GM12875 (cell line): ENCODE measurements around the gene MIS18BP1.

Experiments used
- H3K4me3 ChIP-seq: one replicate; pipeline ENCODE4 v1.5.1; 2011; ENCODE audit warnings: low read depth, low read length, control low read depth
- TF ChIP-seq, protein P1 (sequence below): IDR thresholded peaks from 2 replicates; pipeline ENCODE4 v1.5.1; 2011; ENCODE audit warnings: low read depth, mild to moderate bottlenecking, control low read depth, inconsistent platforms, low read length, moderate library complexity, borderline replicate concordance; ENCODE audit not compliant: insufficient read depth

MIS18BP1 gene

DNA sequence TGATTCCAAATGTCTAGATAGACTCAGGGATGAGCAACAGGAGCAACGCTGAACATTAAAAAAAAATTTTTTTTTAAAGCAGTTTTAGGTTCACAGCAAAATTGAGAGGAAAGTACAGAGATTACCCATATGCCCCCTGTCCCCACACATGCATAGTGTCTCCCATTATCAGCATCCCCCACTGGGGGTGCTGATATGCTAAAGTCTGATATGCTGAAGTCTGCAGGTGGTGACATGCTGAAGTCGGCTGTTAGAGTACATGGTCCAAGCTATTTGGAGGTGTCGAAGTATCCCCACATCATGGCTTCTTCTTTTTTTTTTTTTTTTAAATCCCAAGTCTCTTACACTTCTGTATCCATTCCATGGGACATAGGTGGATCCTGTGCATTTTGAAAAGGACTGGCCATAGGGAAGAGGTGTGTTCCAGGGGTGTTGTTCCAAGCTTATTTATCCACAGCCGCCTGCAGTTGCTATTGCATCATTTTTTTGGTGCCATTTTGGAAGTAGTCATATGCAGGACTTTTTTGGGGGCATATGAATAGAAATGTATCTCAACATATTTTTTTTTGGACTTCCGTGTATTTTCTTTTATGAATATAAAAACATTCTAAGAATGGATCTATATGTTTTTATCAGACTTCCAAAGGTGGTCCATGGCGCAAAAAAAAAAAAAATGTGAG is 19.0 kb upstream of the MIS18BP1 start:
- TF ChIP-seq, protein P1, sequence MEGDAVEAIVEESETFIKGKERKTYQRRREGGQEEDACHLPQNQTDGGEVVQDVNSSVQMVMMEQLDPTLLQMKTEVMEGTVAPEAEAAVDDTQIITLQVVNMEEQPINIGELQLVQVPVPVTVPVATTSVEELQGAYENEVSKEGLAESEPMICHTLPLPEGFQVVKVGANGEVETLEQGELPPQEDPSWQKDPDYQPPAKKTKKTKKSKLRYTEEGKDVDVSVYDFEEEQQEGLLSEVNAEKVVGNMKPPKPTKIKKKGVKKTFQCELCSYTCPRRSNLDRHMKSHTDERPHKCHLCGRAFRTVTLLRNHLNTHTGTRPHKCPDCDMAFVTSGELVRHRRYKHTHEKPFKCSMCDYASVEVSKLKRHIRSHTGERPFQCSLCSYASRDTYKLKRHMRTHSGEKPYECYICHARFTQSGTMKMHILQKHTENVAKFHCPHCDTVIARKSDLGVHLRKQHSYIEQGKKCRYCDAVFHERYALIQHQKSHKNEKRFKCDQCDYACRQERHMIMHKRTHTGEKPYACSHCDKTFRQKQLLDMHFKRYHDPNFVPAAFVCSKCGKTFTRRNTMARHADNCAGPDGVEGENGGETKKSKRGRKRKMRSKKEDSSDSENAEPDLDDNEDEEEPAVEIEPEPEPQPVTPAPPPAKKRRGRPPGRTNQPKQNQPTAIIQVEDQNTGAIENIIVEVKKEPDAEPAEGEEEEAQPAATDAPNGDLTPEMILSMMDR = no peak
- H3K4me3 ChIP-seq = no peak overlapping the region

DNA sequence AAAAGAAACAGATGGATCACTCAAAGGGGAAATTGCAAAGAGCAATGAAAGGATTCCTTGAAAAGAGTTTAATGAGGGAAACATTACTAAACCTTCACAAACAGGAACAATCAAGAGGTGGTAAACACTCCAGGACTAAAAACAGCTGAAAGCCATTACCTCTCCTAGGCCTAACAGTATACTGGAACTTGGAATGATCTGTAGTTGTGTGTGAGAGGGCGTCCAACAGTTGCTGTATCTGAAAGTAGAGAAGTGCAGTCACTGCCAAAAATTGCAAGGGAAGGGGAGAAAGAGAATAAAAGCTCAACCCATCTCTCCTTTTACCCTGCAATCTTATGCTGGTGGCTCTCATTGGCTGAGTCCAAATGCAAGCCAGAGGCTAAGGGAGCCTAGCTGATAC is 17.0 kb upstream of the MIS18BP1 start:
- no peak overlapping the region for H3K4me3 ChIP-seq
- TF ChIP-seq, protein P1 = no peak

DNA sequence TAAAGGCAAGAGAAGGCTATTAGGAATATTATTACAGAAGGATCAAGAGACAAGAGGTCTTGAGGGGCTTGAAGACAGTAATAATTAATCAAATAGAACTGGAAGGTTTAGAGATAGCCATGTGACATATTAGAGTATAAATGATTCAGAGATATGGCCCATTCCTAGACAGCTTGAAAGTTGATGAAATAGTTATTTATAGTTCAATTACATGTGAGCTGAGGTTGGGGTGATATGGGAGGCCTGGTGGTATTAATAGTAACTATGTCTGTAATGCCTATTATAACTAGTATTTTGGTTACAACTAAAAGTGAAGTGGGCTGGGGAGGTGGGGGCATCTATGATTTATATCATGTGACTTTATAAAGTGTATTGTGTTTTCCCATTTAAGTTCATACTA is 14.1 kb upstream of the MIS18BP1 start:
- no peak overlapping the region for H3K4me3 ChIP-seq
- TF ChIP-seq, protein P1 = no peak

DNA sequence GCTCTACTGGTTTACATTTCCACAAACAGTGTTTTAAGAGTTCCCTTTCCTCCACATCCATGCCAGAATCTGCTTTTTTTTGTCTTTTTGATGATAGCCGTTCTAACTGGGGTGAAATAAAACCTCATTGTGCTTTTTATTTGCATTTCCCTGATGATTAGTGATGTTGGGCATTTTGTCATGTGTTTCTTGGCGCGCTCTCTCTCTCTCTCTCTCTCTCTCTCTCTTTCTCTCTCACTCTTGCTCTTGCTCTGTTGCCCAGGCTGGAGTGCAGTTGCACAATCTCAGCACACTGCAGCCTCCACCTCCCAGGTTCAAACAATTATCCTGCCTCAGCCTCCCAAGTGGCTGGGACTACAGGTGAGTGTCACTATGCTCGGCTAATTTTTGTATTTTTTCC is 9.6 kb upstream of the MIS18BP1 start:
- no peak overlapping the region for H3K4me3 ChIP-seq
- TF ChIP-seq, protein P1 = no peak

DNA sequence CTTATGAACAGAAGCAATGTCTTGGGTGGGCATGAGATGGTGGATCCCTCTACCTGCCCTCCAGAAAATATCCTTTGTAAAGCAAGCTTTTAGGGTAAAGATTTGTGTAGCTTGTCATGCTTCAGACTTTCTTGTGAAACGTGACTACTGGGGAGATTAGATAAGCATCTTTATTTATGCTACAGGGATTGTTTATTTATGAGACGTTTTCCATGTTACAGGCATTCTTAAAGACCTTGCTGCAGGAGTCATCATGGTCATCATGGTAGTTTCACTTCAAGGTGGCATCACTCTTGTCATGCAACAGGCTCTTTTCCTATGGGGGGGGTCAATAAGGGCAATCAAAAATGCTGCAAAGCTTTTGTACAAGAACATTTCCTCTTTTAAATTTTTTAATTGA is 8.2 kb upstream of the MIS18BP1 start:
- TF ChIP-seq, protein P1 = no peak
- no peak overlapping the region for H3K4me3 ChIP-seq

DNA sequence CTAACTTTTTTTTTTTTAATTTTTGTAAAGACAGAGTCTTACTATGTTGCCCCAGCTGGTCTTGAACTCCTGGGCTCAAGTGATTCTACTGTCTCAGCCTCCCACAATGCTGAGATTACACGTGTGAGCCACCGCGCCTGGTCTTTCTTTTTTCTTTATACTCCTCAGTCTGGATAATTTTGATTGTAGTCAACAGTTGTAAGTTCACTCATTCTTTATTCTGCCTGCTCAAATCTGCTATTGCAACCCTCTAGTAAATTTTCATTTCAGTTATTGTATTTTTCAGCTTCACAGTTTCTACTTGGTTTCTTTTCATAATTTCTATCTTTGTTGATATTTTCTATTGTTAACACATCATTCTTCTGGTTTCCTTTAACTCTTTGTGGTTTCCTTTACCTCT is 5.8 kb upstream of the MIS18BP1 start:
- H3K4me3 ChIP-seq = no peak overlapping the region

DNA sequence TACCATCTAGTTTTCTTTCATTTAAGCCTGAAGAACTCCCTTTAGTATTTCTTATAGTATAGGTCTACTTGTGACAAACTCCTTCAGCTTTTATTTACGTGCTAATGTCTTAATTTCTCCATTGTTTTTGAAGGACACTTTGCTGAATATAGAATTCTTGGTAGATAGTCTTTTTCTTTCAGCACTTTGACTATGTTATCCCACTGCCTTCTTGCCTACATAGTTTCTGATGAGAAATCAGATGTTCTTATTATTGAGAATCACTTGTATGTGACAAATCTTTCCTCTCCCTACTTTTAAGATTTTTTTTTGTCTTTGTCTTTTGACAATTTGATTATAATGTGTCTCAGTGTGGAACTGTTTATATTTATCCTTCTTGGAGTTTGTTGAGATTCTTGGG is 5.1 kb upstream of the MIS18BP1 start:
- H3K4me3 ChIP-seq = no peak overlapping the region
- TF ChIP-seq, protein P1 = no peak

More for the DNA sequence above, 5.8 kb upstream of the MIS18BP1 start:
- TF ChIP-seq, protein P1 = no peak
